ENCODE data around the gene SYNPR. TPM values are rescaled to one million over a fixed set of nuclear protein-coding genes. Genes with fewer than 3 reads are reported as not detected.

Gene SYNPR
- total RNA-seq, 4 donors from 2014 or later: not detected

- DNase-seq (ENCODE audit: low spot score in 2 of 2): no peak
- no peak overlapping the region for H3K4me3 ChIP-seq (ENCODE audit: low read depth, poor library complexity, severe bottlenecking)
- intact Hi-C loops (cut with DNase I; ENCODE audit: low total_unique reads): no loop called here
- WGBS, 2 donors: 78 to 88% methylated on average over 2 of the region's 2 CpGs
- TF ChIP-seq POLR2A (IDR thresholded peaks at IDR 0.05) (no peak), CTCF (IDR thresholded peaks at IDR 0.05) (no peak)
Observed at GRCh38 chr3:63497641-63498040, 219.5 kb downstream of the SYNPR start.

- TF ChIP-seq POLR2A (IDR thresholded peaks at IDR 0.05): no peak
- TF ChIP-seq CTCF (IDR thresholded peaks at IDR 0.05): no peak
- intact Hi-C loops (cut with DNase I; ENCODE audit: low total_unique reads): no loop called here
- no peak for DNase-seq (ENCODE audit: low spot score in 2 of 2)
- 83 to 87% methylated on average over 5 of the region's 5 CpGs for WGBS, 2 donors
- H3K4me3 ChIP-seq (ENCODE audit: low read depth, poor library complexity, severe bottlenecking): no peak overlapping the region
Observed at GRCh38 chr3:63500196-63500595, 222.1 kb downstream of the SYNPR start.

- no peak for DNase-seq (ENCODE audit: low spot score in 2 of 2)
- intact Hi-C loops (cut with DNase I; ENCODE audit: low total_unique reads): no loop called here
- H3K4me3 ChIP-seq (ENCODE audit: low read depth, poor library complexity, severe bottlenecking): no peak overlapping the region
- 57 to 81% methylated on average over 1 of the region's 1 CpG for WGBS, 2 donors
- TF ChIP-seq CTCF (IDR thresholded peaks at IDR 0.05): no peak
Observed at GRCh38 chr3:63508305-63508704, 230.2 kb downstream of the SYNPR start.

GRCh38 chr3:63508771-63509170 lies 230.7 kb downstream of the SYNPR start:
- DNase-seq (ENCODE audit: low spot score in 2 of 2): no peak
- TF ChIP-seq CTCF (IDR thresholded peaks at IDR 0.05) (no peak), POLR2A (IDR thresholded peaks at IDR 0.05) (no peak)
- H3K4me3 ChIP-seq (ENCODE audit: low read depth, poor library complexity, severe bottlenecking): no peak overlapping the region
- intact Hi-C loops (cut with DNase I; ENCODE audit: low total_unique reads): loop anchor here (1.0 kb wide), 1 partner anchor 37 kb away; no protein-coding TSS in a partner anchor

GRCh38 chr3:63513791-63514190 lies 235.7 kb downstream of the SYNPR start:
- intact Hi-C loops (cut with DNase I; ENCODE audit: low total_unique reads): no loop called here

More at GRCh38 chr3:63513791-63514190, 235.7 kb downstream of the SYNPR start:
- no peak overlapping the region for H3K4me3 ChIP-seq (ENCODE audit: low read depth, poor library complexity, severe bottlenecking)
- DNase-seq (ENCODE audit: low spot score in 2 of 2): no peak
- WGBS, 2 donors: 88 to 96% methylated on average over 1 of the region's 1 CpG
- TF ChIP-seq CTCF (IDR thresholded peaks at IDR 0.05): no peak
- TF ChIP-seq POLR2A (IDR thresholded peaks at IDR 0.05): no peak

All from lower leg skin (tissue), 4 donors.